HG03066 (cell line): ENCODE measurements around the gene EID3.
A peak's percentile ranks its signal among the peaks of the same experiment; 100 is the strongest.
"Not testable (repeated sequence)": the region's sequence is repeated elsewhere in the genome, so short reads cannot be mapped to it uniquely, and the experiment has no call there.

Source experiments
- ATAC-seq: cut with Tn5 transposase; IDR thresholded peaks from one replicate; pipeline ENCODE4 v1.9.1; 2021; ENCODE audit warnings: low read depth; ENCODE audit not compliant: unreplicated experiment

The EID3 gene

GRCh38 chr12:104288635-104289274 lies 14.8 kb upstream of the EID3 start:
- peak; percentile 47 for ATAC-seq

DNA sequence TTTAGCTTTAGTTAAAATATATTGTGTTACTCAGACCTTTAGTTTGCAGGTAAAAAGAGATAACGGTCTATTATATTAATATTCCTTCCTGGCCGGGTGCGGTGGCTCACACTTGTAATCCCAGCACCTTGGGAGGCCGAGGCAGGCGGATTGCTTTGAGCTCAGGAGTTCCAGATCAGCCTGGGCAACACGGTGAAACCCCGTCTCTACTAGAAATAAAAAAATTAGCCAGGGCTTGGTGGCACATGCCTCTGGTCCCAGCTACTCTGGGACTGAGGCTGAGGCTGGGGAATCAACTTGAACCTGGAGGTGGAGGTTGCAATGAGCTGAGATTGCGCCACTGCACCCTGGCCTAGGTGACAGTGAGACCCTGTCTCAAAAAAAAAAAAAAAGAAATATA lies 13.2 kb upstream of the EID3 start:
- ATAC-seq = no peak

GRCh38 chr12:104290855-104291254 lies 12.7 kb upstream of the EID3 start:
- ATAC-seq = no peak

GRCh38 chr12:104291867-104292524 lies 11.5 kb upstream of the EID3 start:
- ATAC-seq = no peak

DNA sequence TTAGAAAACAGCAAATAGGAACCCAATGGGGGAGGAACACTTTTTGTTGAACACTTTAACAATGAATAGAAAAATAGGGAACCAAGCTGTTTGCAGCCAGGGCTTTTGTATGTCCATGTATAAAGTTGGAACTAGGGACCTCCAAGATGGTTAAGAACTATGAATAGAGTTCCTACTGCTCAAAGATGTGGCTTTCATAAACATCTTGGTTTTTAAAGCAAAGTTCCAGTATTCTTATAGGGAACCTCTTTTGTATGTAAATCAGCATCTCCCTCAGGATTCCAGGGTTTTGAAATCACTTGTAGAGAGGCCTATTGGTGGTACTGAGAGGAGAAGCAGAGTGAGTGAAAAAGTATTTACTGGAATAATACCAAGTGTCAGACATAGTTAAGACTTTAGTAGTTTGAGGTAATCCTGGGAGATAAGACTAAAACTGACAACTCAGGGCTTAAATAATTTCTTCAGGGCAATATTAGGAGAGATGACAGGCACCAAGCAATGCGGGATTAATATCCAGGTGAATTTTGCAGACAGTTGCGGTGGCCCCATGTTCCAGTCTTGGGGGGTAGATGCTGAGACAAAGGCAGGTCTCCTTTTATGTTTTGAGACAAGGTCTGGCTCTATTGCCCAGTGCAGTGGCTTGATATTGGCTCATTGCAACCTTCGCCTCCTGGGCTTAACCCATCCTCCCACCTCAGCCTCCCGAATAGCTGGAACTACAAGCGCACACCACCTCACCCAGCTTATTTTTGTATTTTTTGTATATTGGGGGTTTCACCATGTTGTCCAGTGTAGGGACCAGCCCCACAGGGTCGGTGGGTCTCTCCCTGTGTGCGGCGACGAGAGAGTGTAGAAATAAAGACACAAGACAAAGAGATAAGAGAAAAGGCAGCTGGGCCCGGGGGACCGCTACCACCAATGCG lies 10.4 kb upstream of the EID3 start:
- no peak for ATAC-seq

GRCh38 chr12:104294158-104294859 lies 9.2 kb upstream of the EID3 start:
- ATAC-seq = not testable (repeated sequence)

- ATAC-seq = no peak
These were observed 8.4 kb upstream of the EID3 start for GRCh38 chr12:104294927-104295668.

DNA sequence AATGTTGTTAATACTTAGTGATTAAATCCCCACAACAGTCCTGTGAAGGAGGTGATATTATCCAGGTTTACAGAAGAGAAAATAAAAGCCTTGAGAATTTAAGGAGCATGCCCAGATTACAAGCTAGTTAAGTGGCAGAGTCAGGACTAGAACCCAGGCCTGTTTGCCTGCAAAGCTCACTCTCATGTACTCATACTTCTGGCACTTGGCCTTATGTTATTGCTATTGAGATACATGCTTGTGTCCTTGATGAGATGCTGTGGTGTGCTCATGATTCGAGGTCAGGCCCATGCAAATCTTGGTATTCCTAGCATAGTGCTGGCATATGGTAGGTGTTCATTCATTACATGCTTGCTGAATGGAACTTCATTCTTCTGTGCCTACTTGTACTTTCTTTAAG lies 7.6 kb upstream of the EID3 start:
- no peak for ATAC-seq

- ATAC-seq = no peak
These were observed 6.8 kb upstream of the EID3 start for GRCh38 chr12:104296718-104297117.

GRCh38 chr12:104297477-104298113 lies 5.9 kb upstream of the EID3 start:
- ATAC-seq = no peak

- ATAC-seq = no peak
These were observed 3.6 kb upstream of the EID3 start for GRCh38 chr12:104299842-104300481.

GRCh38 chr12:104304261-104305009 lies 896 bp downstream of the EID3 start:
- no peak for ATAC-seq

DNA sequence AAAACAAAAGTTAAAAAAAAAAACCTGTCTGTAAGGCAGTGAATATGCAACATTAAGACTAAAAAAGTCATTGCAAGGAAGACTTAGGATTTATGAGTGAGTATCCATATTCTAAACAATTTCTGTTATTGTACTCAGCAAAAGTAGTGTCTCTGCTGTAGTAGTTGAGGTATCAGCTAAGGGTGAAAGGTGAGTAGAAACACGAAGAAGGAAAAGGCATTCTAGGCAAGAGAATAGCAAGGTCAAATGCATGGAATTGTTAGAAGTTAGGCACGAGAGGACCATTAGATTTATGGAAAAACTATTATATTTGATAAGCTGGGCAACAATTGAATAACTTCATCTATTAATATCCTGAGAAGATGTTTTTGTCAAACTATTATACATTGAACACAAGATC lies 1.8 kb downstream of the EID3 start:
- ATAC-seq = no peak

DNA sequence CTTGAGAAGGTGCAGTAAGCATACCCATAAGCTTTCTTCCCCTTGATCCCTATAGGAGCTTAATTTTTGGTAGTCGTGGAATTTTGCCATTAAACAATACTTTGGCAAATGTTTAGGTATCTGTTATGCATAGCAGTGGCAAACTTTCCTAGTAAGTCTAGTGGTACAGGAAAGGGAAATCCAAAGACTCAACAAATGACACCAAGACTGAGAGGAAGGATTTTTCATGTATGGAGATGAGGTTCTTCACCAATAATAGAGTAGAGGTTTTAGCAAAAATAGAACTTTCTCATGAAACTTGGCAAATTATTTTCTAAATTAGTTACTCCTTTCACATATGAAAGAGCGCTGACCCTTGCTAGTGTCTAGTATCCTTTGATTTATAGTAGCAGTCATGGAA lies 2.8 kb downstream of the EID3 start:
- no peak for ATAC-seq

GRCh38 chr12:104306943-104307654 lies 3.6 kb downstream of the EID3 start:
- ATAC-seq = no peak

- ATAC-seq = no peak
These were observed 4.1 kb downstream of the EID3 start for GRCh38 chr12:104307655-104308000.

DNA sequence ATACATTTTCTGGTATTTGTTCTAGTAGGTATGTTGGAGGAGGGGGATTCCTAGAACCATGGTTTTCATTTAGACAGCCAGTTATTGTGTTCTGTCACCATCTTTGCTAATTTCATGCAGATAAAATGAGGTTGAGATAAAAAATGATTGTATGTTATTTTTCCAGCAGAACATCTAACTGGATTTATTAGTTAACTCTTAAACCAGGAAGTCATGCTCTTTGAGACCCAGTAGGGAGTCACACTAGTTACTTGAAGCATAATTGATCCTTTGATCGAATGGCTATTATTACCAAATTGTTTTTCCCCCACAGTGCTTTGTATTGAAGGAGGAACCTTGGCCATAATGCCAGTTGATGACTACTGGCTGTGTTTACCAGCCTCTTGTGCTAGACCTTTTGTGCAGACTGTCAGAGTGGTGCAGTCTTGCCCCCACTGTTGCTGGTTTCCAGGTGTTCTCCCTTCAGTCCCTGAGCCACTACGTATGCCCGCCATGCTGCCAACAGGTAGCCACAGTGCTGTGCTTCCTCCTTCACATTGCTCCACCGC lies 6.0 kb downstream of the EID3 start:
- no peak for ATAC-seq
